HG03108 (cell line): ENCODE data around the gene MMEL1.
"Not testable (repeated sequence)": the region's sequence is repeated elsewhere in the genome, so short reads cannot be mapped to it uniquely, and the experiment has no call there.

Experiments
- ATAC-seq: cut with Tn5 transposase; IDR thresholded peaks from one replicate; pipeline ENCODE4 v1.9.1; 2021; ENCODE audit warnings: moderate library complexity; ENCODE audit not compliant: unreplicated experiment

MMEL1 gene

DNA sequence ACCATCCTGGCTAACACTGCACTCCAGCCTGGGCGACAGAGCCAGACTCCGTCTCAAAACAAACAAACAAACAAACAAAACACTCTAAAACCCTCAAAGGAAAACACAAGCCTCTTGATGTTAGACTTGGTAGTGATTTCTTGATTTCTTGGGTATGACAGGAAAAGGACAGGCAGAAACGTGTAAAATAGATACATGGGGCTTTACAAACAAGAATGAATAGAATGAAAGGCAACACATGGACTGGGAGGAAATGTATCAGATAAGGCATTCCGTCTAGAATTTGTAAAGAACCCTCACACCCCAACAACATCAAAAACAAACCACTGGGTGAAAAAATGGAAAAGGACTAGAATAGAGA lies 54.1 kb downstream of the MMEL1 start:
- no peak for ATAC-seq

DNA sequence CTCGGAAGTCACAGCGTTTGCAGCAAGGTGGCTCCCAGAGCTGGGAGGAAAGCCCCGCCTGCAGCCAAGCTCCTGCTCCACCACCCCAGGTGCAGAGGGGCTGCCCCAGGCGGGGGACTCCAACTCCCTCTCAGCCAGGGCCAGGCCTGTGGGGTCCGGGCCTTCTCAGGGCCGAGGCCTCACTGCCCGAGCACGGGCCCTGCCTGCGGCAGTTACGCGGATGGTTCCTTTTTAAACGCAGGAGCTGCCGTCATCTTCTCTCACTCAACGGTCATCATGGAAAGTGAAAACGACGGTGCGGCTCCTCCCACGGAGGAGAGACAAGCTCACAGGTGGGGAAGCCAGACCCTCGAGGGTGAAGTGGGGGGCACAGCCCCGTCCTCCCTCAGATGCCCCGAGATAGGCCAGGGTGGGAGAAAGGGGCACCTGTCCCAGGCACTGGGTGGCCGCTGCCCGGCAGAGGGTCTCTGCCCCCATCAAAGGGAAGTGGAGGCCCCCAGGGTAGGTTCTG lies 55.2 kb downstream of the MMEL1 start:
- ATAC-seq: peak; percentile 22

DNA sequence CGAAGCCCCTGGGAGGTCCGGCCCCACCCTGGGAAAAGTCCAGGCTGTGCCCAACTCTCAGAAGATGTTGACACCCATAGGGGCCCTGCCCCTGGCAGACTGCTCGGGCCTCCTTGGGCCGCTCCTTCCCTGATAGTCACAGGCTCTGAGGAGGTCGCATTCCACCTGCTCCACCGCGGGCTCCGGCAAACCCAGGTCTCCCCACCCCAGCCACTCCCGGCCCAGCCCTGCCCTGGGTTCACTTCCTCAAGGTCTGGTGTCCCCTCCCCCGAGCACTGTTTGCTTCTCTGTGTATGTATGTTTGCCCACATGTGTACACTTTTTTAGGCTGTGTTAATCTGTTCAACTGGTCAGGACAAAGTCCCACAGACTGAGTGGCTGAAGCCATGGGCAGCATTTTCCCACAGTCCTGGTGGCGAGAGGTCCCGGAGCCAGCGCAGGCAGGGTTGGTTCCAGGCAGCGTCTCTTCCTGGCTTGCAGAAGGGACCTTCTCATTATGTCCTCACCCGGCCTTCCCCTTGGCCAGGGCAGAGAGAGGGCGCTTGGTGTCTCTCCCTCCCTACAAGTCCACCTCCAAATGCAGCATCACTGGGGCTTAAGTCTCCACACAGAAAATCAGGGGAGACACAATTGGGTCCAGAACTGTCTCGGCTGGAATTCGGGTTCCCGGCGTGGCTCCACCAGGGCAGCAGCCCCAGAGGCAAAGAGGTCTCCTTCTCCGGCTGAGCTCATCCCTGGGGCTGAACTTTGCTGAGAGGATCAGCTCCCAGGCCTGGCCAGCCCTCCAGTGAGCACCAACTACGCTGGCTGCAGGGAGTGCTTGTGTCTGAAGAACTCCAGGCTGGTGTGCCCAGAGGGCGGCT lies 56.8 kb downstream of the MMEL1 start:
- ATAC-seq: no peak

DNA sequence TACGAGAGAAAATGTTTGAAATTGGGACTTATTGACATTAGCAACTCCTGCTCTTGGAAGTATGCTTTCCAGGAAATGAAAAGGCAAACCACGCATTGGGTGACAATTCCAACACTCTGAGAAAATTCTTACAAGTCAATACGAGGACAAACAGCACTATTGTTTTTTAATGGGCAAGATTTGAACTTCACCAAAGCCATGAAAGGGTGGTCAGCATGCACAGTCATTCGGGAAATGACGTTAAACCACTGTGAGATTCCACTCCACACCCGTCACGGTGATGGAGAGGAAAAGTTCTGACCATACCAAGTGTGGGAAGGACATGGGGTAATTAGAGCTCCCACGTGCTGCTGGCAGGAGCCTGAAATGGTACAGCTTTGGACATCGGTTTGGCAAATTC lies 58.5 kb downstream of the MMEL1 start:
- ATAC-seq: no peak

DNA sequence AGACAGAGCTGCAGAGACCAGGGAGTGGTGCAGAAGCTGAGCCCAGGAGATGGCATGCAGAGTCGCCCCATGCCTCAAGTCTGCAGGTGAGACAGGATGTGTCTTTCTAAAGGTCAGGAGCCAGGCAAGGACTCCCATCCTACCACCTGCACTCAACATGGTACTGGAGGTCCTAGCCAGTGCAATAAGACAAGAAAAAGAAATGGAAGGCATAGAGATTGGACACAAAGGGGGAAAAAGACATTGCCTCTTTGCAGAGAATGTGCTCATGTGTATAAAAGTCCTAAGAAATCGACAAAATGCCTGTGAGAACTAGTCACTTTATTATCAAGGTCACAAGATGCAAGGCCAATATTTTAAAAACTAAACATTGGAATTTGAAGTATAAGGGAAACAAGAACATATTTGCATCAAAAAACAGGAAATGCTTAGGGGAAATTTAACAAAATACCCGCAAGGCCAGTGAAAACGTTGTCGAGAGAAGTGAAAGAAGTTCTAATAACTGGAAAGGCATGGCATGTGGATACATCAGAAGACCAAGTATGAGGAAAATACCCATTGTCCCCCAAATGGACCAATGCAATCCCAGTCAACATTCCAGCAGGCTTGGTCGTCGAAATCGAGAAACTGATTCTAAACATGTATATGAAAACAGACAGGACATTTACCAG lies 59.4 kb downstream of the MMEL1 start:
- ATAC-seq: no peak

DNA sequence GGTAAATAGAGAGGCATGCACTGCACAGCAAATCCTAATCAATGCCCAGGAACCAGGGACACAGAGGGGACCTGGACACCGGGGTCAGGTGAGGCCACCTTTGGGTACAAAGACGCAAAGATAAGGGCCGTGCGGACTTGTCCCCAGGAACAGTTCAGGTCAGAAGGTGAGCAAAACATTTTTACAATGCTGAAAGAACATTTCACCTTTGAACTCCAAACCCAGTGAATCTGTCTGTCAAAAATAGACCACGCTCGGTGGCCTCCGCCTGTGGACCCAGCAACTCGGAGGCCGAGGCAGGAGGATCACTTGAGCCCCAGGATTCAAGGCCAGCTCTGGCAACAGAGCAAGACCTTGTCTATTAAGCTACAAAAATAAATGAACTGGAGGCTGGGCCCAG lies 61.5 kb downstream of the MMEL1 start:
- ATAC-seq: no peak

DNA sequence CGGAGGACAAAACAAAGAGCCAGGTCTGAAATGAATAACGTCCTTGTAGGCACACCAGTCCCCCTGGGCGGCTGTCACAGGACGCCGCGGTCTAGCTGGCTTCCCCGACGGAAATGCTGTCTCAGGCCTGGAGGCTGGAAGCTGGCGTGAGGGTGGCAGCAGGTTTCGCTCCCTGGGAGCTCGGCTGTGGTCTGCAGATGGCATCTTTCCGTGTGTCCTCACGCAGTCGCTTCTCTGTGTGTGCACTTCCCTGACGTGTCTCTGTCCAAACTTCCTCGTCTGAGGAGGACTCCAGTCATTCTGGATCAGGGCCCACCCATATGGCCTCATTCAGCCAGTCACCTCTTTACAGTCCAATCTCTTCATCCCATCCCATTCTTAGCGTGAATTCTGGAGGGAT lies 62.5 kb downstream of the MMEL1 start:
- ATAC-seq: no peak

DNA sequence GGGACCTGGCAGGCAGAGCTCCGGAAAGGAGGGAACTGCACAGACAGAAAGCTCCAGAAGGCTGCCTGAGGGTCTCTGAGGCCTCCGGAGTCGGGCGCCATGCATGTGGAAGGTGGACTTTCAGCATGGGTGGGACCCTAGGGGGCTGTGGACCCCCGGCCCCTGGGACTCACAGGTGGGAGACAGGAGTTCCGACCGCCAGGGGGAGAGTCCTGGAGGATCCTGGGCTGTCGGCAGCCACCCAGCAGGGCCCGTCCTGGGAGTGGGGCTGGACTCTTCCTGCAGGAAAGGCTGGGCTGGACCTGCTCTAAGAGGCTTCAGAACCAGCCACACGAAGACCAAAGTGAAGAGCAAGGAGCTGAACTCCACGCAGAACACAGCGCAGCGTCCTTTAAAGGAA lies 63.1 kb downstream of the MMEL1 start:
- ATAC-seq: not testable (repeated sequence)

DNA sequence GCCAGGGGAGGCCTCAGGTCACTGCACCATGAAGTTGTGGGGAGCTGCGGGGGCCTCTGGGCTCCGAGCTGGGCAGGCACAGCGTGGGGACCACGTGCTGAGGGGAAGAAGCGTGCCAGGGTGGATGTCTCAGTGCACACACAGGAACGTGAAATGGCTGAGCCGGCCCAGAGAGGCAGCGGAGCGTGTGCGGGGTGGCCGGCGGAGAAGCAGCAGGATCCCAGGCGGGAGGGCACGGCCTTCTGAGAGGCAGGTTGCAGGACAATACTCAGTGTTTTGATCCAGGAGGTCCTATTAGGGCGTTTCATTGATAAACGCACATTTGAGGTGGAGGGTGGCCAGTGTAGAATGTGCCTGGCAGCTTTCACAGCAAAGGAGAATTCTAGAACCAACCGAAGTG lies 63.8 kb downstream of the MMEL1 start:
- ATAC-seq: no peak

DNA sequence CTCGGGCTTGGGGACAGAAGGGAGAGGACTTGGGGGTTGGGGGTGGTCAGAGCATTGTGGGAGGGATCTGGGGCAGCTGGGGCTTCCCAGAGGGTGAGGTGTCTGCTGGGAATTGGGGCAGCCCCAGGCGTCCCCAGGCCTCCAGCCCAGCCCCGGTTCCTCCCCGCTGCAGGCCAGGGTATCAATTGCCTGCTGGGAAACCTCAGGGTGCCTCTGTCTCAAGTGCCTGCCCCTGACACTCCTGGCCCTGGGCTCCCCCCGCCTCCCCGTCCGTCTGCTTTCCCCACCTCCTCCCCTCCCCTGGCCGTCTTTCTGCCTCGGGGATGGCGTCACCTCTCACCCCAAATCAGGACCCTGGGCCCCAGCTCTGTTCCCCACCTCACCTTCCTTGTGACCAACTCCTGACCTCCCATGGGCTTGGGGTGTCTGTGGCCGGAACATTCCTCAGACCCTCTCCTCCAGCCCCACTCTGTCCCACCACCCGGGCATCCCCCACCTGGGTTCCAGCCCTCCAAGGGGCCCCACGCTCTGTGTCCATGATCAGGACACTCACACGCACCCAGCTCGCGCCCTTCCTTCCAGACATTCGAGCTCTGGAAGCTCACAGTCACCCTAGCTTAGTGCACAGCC lies 64.5 kb downstream of the MMEL1 start:
- not testable (repeated sequence) for ATAC-seq

DNA sequence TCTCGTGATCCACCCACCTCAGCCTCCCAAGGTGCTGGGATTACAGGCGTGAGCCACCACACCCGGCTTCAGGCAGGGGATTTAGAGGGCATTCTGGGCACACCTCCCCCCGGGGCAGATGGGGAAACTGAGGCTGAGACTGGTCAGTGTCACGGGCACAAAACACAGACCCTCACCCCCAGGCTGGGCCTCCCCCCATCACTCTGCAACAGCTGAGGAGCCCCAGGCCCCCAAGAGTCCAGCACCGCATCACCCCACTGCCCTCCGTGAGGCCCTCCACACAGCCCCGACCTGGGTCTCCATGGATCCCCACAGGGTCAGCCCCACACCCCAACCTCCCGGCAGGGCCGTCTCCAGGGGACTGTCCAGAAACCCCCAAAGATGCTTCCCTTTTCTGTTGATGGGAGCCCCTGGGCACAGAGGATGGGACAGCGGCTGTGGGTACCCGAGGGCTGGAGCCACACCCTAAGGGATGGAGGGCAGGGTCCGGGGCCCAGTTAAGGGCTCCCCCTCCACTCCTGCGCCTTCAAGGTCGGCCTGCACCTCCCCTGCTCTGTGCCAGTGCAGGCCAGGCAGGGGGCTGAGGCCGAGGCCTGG lies 65.6 kb downstream of the MMEL1 start:
- ATAC-seq: no peak

DNA sequence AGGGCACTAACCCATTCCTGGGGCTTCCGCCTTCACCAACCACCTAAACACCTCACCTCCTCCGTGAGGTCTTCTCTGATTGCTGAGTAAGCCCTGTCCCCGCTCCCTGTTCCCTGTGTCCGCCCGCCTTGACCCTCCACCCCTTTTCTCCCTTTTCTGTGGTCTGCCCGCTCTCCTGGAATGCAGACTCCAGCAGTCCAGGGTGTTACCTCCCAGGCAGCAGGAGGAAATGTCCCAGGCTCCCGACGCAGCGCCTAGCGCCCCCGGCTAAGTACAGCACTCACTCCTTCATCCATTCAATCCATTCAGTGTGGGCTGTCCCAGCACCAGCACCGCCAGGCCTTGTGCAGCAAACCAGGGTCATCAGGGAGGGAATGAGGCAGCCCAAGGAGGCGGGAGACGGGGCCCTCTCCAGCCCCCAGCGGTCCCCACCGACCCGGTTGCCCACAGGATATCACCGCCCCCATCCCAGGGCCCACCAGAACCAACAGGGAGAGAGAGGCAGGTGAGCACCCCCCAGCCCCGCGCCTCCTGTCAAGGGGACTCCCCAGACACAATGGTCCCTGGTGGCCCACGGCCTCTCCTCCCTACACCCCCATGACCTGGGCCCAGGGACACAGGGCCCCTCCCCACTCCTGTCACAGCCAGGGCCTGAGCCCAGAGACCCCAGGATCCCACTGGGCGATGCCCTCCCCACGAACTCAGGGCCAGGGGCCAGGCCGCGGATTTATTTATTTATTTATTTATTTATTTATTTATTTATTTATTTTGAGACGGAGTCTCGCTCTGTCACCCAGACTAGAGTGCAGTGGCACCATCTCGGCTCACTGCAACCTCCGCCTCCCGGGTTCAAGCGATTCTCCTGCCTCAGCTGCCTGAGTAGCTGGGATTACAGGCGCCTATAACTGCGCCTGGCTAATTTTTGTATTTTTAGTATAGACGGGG lies 66.4 kb downstream of the MMEL1 start:
- no peak for ATAC-seq

DNA sequence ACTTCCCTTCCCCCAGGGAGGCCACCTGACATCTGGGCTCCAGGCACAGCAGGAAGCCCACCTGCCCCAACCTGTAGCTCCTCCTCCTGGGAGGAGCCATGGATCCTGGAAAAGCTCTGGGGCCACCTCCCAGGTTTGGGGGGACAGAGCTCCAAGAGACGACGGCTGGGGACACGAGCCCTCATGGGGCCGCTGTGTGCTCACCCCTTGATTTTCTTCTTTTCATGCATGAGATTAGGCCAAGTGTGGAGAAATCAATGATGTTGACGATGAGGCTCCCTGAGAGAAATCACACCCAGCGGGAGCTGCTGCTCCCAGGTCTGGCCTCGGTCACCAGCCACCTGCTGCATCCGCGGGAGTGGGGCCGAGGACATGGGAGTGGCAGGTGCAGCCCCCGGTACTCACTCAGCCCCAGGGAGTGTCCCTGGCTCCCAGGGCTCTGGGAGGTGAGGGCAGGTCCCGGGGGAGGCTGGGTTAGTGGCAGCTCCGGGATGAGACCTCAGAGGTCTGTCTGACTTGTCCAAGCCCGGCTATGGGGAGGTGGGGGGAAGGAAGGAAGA lies 67.9 kb downstream of the MMEL1 start:
- ATAC-seq: no peak

DNA sequence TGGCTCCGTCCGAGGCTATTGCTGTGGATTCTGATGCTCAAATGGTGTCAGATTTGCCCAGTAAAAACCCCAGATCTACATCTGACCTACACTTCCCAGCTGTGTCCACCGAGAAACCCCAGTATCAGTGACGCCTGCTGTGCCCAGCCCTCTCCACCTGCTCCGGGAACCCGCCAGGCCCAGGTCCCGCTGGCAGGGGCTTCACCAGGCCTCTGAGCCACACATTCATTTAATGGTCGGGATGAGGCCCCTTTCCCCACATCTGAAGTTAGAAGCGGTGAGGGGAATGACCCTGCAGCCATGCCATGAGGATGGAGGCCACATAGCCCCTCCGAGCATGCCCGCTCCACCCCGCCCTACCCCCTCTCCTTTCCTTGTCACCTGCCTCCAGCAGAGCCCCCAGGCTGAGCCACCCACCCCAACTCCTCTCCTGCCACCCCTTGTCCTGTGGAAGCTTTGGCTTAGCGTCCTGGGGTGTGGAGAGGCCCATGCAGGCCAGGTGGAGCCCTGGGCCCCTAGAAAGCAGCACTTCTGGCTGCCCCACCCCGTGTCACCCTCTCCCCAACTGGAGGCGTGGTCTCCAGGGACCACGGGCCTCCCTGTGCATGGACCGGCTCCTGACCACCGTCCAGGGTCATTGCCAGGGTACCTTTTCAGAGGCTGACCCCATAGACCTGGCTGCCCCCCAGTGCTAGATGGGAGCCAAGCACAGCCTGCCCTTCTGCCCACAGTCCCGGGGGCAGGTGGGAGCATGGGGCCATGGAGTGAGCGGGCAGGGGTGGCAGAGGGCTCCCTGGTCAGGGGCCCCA lies 68.6 kb downstream of the MMEL1 start:
- ATAC-seq: no peak

DNA sequence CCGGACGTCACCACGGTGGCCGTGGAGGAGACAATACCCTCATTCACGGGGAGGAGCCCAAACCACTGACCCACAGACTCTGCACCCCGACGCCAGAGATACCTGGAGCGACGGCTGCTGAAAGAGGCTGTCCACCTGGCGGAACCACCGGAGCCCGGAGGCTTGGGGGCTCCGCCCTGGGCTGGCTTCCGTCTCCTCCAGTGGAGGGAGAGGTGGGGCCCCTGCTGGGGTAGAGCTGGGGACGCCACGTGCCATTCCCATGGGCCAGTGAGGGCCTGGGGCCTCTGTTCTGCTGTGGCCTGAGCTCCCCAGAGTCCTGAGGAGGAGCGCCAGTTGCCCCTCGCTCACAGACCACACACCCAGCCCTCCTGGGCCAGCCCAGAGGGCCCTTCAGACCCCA lies 69.6 kb downstream of the MMEL1 start:
- ATAC-seq: no peak

DNA sequence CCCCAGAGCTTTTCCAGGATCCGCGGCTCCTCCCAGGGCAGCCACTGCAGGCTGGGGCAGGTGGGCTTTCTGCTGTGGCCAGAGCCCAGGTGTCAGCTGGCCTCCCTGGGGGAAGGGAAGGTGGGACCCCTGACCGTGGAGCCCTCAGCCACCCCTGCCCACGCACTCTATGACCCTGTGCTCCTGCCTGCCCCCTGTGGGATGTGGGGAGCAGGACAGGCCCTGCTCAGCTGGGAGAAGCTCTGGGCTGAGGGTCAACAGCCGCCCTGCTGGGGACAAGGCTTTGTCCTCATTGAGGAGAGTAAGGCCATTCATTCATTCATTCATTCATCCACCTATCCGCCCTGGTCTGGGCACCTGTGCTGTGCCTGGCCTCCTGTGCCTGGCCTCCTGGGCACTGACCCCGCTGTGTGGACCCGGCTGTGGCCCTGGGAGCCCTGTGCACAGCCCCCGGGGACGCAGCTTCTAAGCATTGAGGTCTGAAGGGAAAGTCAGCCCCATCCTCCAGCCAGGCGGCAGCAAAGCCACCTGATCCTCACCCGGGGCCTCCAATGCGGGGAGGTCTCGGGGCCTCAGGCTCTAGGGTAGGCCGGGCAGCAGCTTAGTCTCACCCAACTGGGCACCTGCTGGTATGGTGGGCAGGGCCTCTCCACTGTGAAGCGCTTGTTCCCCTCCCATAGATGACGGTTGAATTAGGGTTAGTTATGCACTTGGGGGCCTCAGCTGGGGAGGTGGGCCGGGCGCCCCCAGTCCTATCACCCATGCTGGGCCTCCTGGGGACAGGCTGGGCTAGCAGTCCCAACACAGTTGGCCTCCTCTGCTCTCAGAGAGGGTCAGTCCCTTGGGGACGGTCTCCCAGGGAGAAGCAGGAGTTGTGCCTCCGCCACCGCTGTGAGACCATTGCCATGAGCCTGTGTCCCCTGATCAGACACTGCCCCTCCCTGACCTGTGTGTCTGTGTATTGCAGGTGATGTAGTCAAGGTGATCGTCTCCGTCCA lies 70.6 kb downstream of the MMEL1 start:
- ATAC-seq: no peak

DNA sequence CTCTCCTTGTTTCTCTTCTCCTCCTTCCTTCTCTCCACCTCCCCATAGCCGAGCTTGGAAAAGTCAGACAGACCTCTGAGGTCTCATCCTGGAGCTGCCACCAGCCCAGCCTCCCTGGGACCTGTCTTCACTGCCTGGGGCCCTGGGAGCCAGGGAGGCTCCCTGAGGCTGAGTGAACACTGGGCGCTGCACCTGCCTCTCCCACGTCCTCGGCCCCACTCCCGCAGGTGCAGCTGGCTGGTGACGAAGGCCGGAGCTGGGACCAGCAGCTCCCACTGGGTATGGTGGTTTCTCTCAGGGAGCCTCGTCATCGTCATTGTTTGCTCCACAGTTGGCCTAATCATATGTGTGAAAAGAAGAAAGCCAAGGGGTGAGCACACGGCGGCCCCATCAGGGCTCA lies 71.4 kb downstream of the MMEL1 start:
- no peak for ATAC-seq
